NCI-H2029 (cell line): ENCODE data around the gene ADGRB2.

Source experiments
- DNase-seq: peaks from one replicate; lab custom pipeline; 2025; lab: John Stamatoyannopoulos, UW

The ADGRB2 gene

GRCh38 chr1:31677401-31677800 lies 86.7 kb downstream of the ADGRB2 start:
- DNase-seq, result no peak
